Spleen (tissue), 11 donors: ENCODE measurements around the gene PLEKHF1. TPM values are rescaled to one million over a fixed set of nuclear protein-coding genes. Genes with fewer than 3 reads are reported as not detected.

Experiments used
- DNase-seq: peaks from one replicate; pipeline ENCODE4 v3.0.0-alpha.2; 2020
- H3K27ac ChIP-seq, 8 donors: fragments of 200-600 bp; sonication (generic) in 7 of 8; 1 replicate in 4 of 8; 2 replicates in 4 of 8; pipeline versions ENCODE4 v1.5.0 to v1.8.0; 2016 to 2021; ENCODE audit warnings: inconsistent platforms in 4 of 8, mild to moderate bottlenecking in 4 of 8, moderate library complexity in 1 of 8
- H3K27me3 ChIP-seq, 7 donors: fragments of 200-600 bp; sonication (generic) in 6 of 7; replicated peaks in 1 of 7; 1 replicate in 4 of 7; 2 replicates in 3 of 7; pipeline versions ENCODE4 v1.5.0 to v1.8.0; 2016 to 2021; ENCODE audit warnings: inconsistent platforms in 3 of 7, mild to moderate bottlenecking in 1 of 7
- H3K36me3 ChIP-seq, 6 donors: fragments of 200-600 bp; sonication (generic) in 5 of 6; 1 replicate in 4 of 6; 2 replicates in 2 of 6; pipeline versions ENCODE4 v1.5.0 to v1.8.0; 2016 to 2021; ENCODE audit warnings: inconsistent platforms in 2 of 6
- H3K4me1 ChIP-seq, 6 donors: fragments of 200-600 bp; sonication (generic) in 5 of 6; 1 replicate in 3 of 6; 2 replicates in 3 of 6; pipeline versions ENCODE4 v1.5.0 to v1.8.0; 2016 to 2021; ENCODE audit warnings: inconsistent platforms in 3 of 6
- H3K4me3 ChIP-seq, 8 donors: fragments of 200-600 bp; sonication (generic) in 7 of 8; 1 replicate in 4 of 8; 2 replicates in 4 of 8; pipeline versions ENCODE4 v1.5.0 to v1.8.0; 2016 to 2021; ENCODE audit warnings: inconsistent platforms in 4 of 8, mild to moderate bottlenecking in 4 of 8, moderate library complexity in 2 of 8
- H3K9me3 ChIP-seq, 8 donors: fragments of 200-600 bp; sonication (generic) in 7 of 8; 1 replicate in 4 of 8; 2 replicates in 4 of 8; pipeline versions ENCODE4 v1.5.0 to v1.8.0; 2016 to 2021; ENCODE audit warnings: inconsistent platforms in 4 of 8
- CTCF ChIP-seq, 11 experiments: fragments of 200-600 bp in 7 of 11; fragments of 450-650 bp in 4 of 11; sonication (generic) in 4 of 11; IDR thresholded peaks in 8 of 11; conservative IDR thresholded peaks in 3 of 11; 1 replicate in 7 of 11; 2 replicates in 4 of 11; pipeline versions ENCODE4 v1.4.0 to v1.8.0; 2016 to 2021; ENCODE audit warnings: antibody characterized with exemption in 11 of 11, inconsistent platforms in 4 of 11, mild to moderate bottlenecking in 1 of 11
- POLR2A ChIP-seq, 3 donors: fragments of 450-650 bp; IDR thresholded peaks; one replicate each; pipeline ENCODE4 v1.5.1; 2017; ENCODE audit warnings: antibody characterized with exemption in 3 of 3, mild to moderate bottlenecking in 1 of 3
- POLR2AphosphoS5 ChIP-seq, 3 donors: sonication (generic); formaldehyde crosslinking; IDR thresholded peaks; one replicate each; pipeline ENCODE4 v1.5.1; 2017; ENCODE audit warnings: antibody characterized with exemption in 3 of 3
- WGBS, 5 donors: extraction: QIAGEN DNeasy Blood & Tissue Kit in 3 of 5; methylation state at CpG; one replicate each; pipeline versions ENCODE4 v1.1.5 to v1.1.7; 2013 to 2018; 5-methylcytosine and 5-hydroxymethylcytosine counted together
- intact Hi-C: fragments of 100-400 bp; cut with DNase I; formaldehyde crosslinking; loops from one replicate; pipeline ENCODE4 v1.15.0; 2023; ENCODE audit warnings: low total_unique reads
- polyA plus RNA-seq, 3 donors: library from polyadenylated mRNA; stranded (reverse); fragments of 200-250 nt; gene quantifications; one replicate each; pipeline ENCODE4 v1.2.1, GENCODE V29; 2013
- total RNA-seq, 7 donors: library from RNA; depleted of rRNA in 3 of 7; stranded (reverse); fragments of >200 nt in 3 of 7; fragmentation: NEBNext Ultra II Directional in 4 of 7; extraction: Animal tissue kit (Norgen Biotek cat#: 25700) in 4 of 7; gene quantifications; one replicate each; pipeline versions ENCODE4 v1.1.0 to v1.2.1, GENCODE V29; 2016 to 2021
- donor health status: healthy with polysubstance abuse.
- donor health status: DM: no; HTN: no; CAD: no; lungs with moderate emphysema.
- donor health status: DM: no; HTN: no; CAD: no.
- donor health status: Bipolar disorder and iron deficiency.
- donor health status: healthy.
- donor health status: DM: no; HTN: no; CAD: no.
- donor health status: DM: yes; HTN: yes; CAD: no.

PLEKHF1 gene
- total and polyA plus RNA-seq, 10 donors, result 9.7 to 28.0 (median 18.2) TPM

DNA sequence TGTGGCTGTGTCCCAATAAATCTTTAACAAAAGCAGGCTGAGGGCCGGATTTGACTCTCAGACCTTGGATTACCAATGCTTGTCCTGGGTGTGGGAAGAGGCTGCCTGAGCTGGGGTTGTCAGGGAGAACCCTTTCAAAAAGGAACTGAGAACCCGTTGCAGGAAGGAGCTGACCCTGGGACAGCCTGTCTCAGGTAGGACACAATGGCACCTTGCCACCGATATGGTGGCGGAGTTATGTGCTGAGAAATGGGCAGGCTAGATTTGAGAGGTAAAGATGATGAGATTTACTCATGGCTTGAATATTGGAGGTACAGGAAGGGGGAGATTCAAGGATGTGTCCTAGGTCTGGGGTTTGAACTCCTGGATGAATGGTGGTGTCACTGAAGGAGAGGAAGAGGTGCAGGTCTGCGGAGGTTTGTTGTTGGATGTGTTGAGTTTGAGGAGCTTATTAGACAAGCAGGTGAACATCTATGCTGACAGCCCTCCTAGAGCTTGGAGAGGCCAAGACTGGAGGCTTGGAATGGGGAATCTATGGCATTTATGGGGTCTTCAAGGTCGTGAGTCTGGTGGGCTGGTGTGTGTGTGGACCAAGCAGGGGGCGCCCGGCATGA lies 7.2 kb downstream of the PLEKHF1 start:
- Histone ChIP-seq H3K27ac (peak overlapping the region; percentile 42 to 93 (median 79)), H3K27me3 (no peaks in the 10 kb centered on the region), H3K4me1 (peaks cover 64 to 100% (median 98%) of the 10 kb centered on the region in 6 donors), H3K36me3 (peaks cover 5 to 45% (median 27%) of the 10 kb centered on the region in 6 donors), H3K9me3 (no peaks in the 10 kb centered on the region), H3K4me3 (peak overlapping the region in 2 of 8 donors; percentile 1 to 46)
- 74 to 83% (median 80%) methylated on average over 8 of the region's 8 CpGs for WGBS, 5 donors
- peak; percentile 74 for DNase-seq
- TF ChIP-seq CTCF (IDR thresholded peaks at IDR 0.05 in 8 of 11, conservative IDR thresholded peaks at IDR 0.05 in 3 of 11) (no peak), POLR2AphosphoS5 (IDR thresholded peaks at IDR 0.05) (no peak), POLR2A (IDR thresholded peaks at IDR 0.05) (no peak)
- intact Hi-C loops, result no loop called here

- DNase-seq, result peak; percentile 94
- Histone ChIP-seq H3K4me3 (peak overlapping the region in 2 of 8 donors; percentile 1 to 46), H3K4me1 (peaks cover 60 to 100% (median 97%) of the 10 kb centered on the region in 6 donors), H3K27ac (peak overlapping the region; percentile 46 to 93 (median 79)), H3K9me3 (no peaks in the 10 kb centered on the region), H3K36me3 (peaks cover 5 to 51% (median 27%) of the 10 kb centered on the region in 6 donors), H3K27me3 (no peaks in the 10 kb centered on the region)
- intact Hi-C loops, result no loop called here
- peak in 1 of 11 experiments; percentile 2 for TF ChIP-seq CTCF (IDR thresholded peaks at IDR 0.05 in 8 of 11, conservative IDR thresholded peaks at IDR 0.05 in 3 of 11)
- TF ChIP-seq POLR2AphosphoS5 (IDR thresholded peaks at IDR 0.05), result peak; percentile 77 to 87 (median 82)
- TF ChIP-seq POLR2A (IDR thresholded peaks at IDR 0.05), result no peak
- 25 to 60% (median 47%) methylated on average over 6 to 11 of the region's 11 CpGs for WGBS, 5 donors
Measured at GRCh38 chr19:29672933-29673336, 7.7 kb downstream of the PLEKHF1 start.

GRCh38 chr19:29673451-29674371 lies 8.4 kb downstream of the PLEKHF1 start:
- WGBS, 5 donors, result 89 to 92% (median 90%) methylated on average over 39 to 57 of the region's 57 CpGs

More at GRCh38 chr19:29673451-29674371, 8.4 kb downstream of the PLEKHF1 start:
- H3K27ac ChIP-seq, result peak overlapping the region; percentile 46 to 93 (median 79)
- DNase-seq, result peak; percentile 84
- no peaks in the 10 kb centered on the region for H3K9me3 ChIP-seq
- H3K4me3 ChIP-seq, result peak overlapping the region in 1 of 8 donors; percentile 46
- peaks cover 60 to 100% (median 97%) of the 10 kb centered on the region in 6 donors for H3K4me1 ChIP-seq
- TF ChIP-seq POLR2AphosphoS5 (IDR thresholded peaks at IDR 0.05) (no peak), POLR2A (IDR thresholded peaks at IDR 0.05) (no peak), CTCF (IDR thresholded peaks at IDR 0.05 in 8 of 11, conservative IDR thresholded peaks at IDR 0.05 in 3 of 11) (no peak)
- intact Hi-C loops, result no loop called here
- H3K36me3 ChIP-seq, result peaks cover 5 to 58% (median 29%) of the 10 kb centered on the region in 6 donors
- no peaks in the 10 kb centered on the region for H3K27me3 ChIP-seq
